Smooth muscle cell of the pulmonary artery (primary cell): ENCODE data around the gene TM4SF18. TPM values are rescaled to one million over a fixed set of nuclear protein-coding genes. Genes with fewer than 3 reads are reported as not detected.

Experiments
- total RNA-seq: library from RNA; depleted of rRNA; stranded (reverse); fragments of >200 nt; gene quantifications from 2 replicates; pipeline ENCODE4 v1.2.3, GENCODE V29; 2014

TM4SF18 gene, protein sequence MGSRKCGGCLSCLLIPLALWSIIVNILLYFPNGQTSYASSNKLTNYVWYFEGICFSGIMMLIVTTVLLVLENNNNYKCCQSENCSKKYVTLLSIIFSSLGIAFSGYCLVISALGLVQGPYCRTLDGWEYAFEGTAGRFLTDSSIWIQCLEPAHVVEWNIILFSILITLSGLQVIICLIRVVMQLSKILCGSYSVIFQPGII
- 0.07 and 0.72 TPM in 2 replicates for total RNA-seq

DNA sequence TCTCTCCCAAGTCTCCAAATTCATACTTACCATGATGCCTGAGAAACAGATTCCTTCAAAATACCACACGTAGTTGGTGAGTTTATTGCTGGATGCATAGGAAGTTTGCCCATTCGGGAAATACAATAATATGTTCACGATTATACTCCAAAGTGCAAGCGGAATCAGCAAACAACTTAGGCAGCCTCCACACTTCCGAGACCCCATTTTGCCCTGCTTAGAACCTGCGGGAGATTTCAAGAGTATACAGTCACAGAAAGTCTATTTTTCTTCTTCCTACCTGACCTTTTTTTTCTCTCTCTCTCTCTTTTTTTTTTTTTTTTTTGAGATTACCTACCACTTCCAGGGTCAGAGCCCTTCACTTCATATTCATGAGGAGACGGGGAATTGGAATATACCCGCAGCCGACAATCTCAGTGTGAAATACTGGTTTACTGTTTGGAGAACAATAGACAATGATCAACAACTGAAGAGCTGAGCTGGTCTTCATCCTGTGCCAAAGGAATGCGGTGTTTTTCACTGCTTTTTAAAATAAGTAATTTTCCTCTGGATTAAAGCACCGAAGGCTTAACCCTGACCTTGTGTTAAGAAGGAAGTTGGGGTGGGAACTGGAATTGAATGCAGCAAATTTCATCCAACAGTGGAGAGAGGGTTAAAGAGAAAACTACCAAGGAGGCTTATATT is at the start of gene TM4SF18:
Gene TM4SF18, minus strand, starts transcription at position 461 of the 684 bp plus-strand sequence. Its CDS starts 254 bp downstream, at position 207.

DNA sequence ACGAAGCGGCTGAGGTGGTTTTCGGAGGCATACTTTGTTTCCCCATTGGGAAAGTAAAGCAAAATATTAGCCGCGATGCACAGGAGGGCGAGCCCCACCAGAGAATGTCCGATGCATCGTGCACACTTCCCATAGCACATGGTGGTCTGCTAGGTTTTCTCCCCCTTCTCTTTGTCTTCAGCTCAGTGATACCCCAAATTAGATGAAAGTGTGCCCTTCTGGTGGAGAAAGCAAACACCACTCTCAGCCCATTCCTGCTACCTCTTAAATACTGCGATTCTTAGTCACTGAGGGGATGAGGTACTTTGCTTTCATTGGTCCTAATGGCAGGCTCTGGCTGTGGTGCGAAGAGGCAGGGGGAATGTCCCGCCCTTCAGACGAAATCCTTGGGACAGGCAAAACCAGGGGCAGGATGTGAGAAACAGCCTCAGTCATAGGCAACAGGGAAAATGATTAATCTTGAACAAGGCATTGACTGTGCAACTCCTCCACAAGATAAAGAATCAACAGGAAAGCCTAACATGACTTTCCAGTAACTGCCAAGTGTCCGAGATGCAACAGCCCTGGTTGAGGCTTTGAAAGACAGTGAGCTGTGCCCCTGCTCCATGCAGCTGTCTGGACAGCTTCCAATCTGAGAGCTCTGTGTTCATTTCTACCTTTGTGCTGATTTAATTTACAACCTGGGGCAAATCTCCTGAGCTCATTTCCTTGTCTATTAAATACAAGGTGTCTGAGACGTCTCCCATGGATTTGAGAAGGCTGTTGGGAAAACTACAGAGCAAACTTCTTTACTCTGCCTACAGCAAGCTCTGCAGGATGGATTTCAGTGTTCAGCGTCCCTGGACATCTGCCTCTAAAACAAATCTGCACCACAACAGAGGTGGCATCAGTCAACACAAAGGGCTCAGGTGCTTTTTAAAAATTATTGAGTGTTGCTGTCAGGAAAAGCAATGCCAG is 44.2 kb upstream of the TM4SF18 start, which contains the start of gene TM4SF1:
Gene TM4SF1, minus strand, starts transcription at position 242 of the 957 bp plus-strand sequence. Its CDS starts 102 bp downstream, at position 140.

Other genes starting within 250 kb of the TM4SF18 start
- gene HLTF, start 247.1 kb downstream of the TM4SF18 start, total RNA-seq: 43.1 and 69.7 TPM in 2 replicates
- 29.1 and 32.7 TPM in 2 replicates for gene HPS3, start 204.0 kb downstream of the TM4SF18 start, total RNA-seq
- 16.1 and 42.1 TPM in 2 replicates for gene CP, start 111.8 kb downstream of the TM4SF18 start, total RNA-seq
- 314 and 726 TPM in 2 replicates for gene TM4SF1, start 44.0 kb upstream of the TM4SF18 start, total RNA-seq
- 0.89 and 2.4 TPM in 2 replicates for gene TM4SF4, start 141.1 kb upstream of the TM4SF18 start, total RNA-seq